ENCODE results near the gene HIVEP3.

DNA sequence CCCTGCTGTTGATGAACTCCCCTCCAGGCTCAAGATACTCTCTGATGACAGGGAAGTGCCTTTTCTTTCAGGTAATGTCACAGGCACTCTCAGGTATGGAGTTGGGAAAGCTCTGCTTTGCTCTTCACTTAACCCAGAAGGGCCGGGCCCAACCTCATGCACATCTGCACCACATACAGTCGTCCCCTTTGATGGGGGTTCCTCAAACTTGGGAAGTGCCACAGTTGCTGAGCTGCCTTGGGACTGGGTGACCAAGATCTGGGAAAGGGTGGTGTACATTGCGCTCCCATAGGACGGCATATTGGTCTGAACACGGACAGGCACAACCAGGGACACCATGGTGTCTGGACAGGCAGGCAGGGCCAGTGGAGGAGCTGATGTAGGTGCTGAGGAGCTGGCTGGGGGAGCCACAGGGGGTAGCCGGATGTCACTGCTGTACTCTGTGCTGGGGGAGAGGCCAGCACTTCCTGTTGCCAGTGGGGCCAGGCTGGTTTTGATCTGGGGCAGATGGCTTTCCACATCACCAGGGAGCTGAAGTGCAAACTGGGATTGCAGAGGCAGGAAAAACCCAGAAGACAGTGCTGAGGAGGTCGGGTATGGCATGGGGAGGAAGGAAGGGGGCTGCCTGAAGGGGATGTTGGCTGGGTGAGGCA lies 338.1 kb downstream of the HIVEP3 start:
- TF ChIP-seq, protein P1, sequence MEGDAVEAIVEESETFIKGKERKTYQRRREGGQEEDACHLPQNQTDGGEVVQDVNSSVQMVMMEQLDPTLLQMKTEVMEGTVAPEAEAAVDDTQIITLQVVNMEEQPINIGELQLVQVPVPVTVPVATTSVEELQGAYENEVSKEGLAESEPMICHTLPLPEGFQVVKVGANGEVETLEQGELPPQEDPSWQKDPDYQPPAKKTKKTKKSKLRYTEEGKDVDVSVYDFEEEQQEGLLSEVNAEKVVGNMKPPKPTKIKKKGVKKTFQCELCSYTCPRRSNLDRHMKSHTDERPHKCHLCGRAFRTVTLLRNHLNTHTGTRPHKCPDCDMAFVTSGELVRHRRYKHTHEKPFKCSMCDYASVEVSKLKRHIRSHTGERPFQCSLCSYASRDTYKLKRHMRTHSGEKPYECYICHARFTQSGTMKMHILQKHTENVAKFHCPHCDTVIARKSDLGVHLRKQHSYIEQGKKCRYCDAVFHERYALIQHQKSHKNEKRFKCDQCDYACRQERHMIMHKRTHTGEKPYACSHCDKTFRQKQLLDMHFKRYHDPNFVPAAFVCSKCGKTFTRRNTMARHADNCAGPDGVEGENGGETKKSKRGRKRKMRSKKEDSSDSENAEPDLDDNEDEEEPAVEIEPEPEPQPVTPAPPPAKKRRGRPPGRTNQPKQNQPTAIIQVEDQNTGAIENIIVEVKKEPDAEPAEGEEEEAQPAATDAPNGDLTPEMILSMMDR (IDR thresholded peaks at IDR 0.05; ENCODE audit: low read length), result no peak
- TF ChIP-seq EZH2 (IDR thresholded peaks at IDR 0.05; ENCODE audit: borderline replicate concordance, low read length), result no peak

Measured in OCI-LY1 (cell line).